Stomach (tissue), 9 donors: ENCODE data around the gene PSORS1C2. TPM values are rescaled to one million over a fixed set of nuclear protein-coding genes. Genes with fewer than 3 reads are reported as not detected.

Source experiments
- DNase-seq, 2 donors: peaks; one replicate each; pipeline versions ENCODE4 v3.0.0 to v3.0.0-alpha.2; 2013 to 2019
- H3K27ac ChIP-seq, 5 donors: fragments of 200-600 bp in 4 of 5; sonication (generic) in 4 of 5; one replicate each; pipeline ENCODE4 v1.5.1; 2013 to 2019; ENCODE audit warnings: mild to moderate bottlenecking in 1 of 5, moderate library complexity in 1 of 5
- H3K27me3 ChIP-seq, 3 donors: fragments of 200-600 bp; sonication (generic); one replicate each; pipeline ENCODE4 v1.5.1; 2017 to 2019; ENCODE audit warnings: mixed run types in 1 of 3
- H3K36me3 ChIP-seq, 4 donors: fragments of 200-600 bp; sonication (generic); 1 replicate in 3 of 4; 2 replicates in 1 of 4; pipeline ENCODE4 v1.5.1; 2016 to 2019
- H3K4me1 ChIP-seq, 4 donors: fragments of 200-600 bp; sonication (generic); one replicate each; pipeline ENCODE4 v1.5.1; 2016 to 2019
- H3K4me3 ChIP-seq, 4 donors: fragments of 200-600 bp; sonication (generic) in 3 of 4; one replicate each; pipeline ENCODE4 v1.5.1; 2016 to 2019; ENCODE audit warnings: mild to moderate bottlenecking in 1 of 4
- H3K9me3 ChIP-seq, 4 donors: fragments of 200-600 bp; sonication (generic); one replicate each; pipeline ENCODE4 v1.5.1; 2016 to 2019
- EP300 ChIP-seq: sonication (generic); formaldehyde crosslinking; IDR thresholded peaks from one replicate; pipeline ENCODE4 v1.6.1; 2017; ENCODE audit warnings: antibody characterized with exemption
- POLR2A ChIP-seq, 4 donors: fragments of 450-650 bp; IDR thresholded peaks; one replicate each; pipeline ENCODE4 v1.6.1; 2016; ENCODE audit warnings: antibody characterized with exemption in 4 of 4, control low read depth in 2 of 4, mild to moderate bottlenecking in 1 of 4, moderate library complexity in 1 of 4
- POLR2AphosphoS5 ChIP-seq, 3 donors: sonication (generic); formaldehyde crosslinking; IDR thresholded peaks; one replicate each; pipeline ENCODE4 v1.6.1; 2016; ENCODE audit warnings: antibody characterized with exemption in 3 of 3
- WGBS, 5 donors: extraction: QIAGEN DNeasy Blood & Tissue Kit in 3 of 5; methylation state at CpG; one replicate each; pipeline versions ENCODE4 v1.1.5 to v1.1.7; 2013 to 2018; 5-methylcytosine and 5-hydroxymethylcytosine counted together
- intact Hi-C: fragments of 100-400 bp; cut with DNase I; formaldehyde crosslinking; loops from one replicate; pipeline ENCODE4 v1.15.1; 2023; ENCODE audit warnings: low total_unique reads
- polyA plus RNA-seq, 3 donors: library from polyadenylated mRNA; stranded (reverse); fragments of 200-250 nt; gene quantifications; one replicate each; pipeline ENCODE4 v1.2.3, GENCODE V29; 2013
- small RNA-seq, 4 donors: library from RNA; depleted of rRNA; stranded (forward); fragments of <200 nt; gene quantifications; one replicate each; pipeline ENCODE3, GENCODE V24; 2016
- total RNA-seq, 5 donors: library from RNA; depleted of rRNA; stranded (reverse); fragments of >200 nt; gene quantifications; one replicate each; pipeline versions ENCODE4 v1.1.0 to v1.2.3, GENCODE V29; 2014 to 2016
- TF ChIP-seq, protein P1 (sequence below), 7 experiments: fragments of 450-650 bp in 4 of 7; fragments of 200-600 bp in 3 of 7; sonication (generic) in 3 of 7; IDR thresholded peaks; one replicate each; pipeline ENCODE4 v1.5.1; 2016 to 2019; ENCODE audit warnings: antibody characterized with exemption in 7 of 7, control low read depth in 2 of 7, mild to moderate bottlenecking in 1 of 7
- donor health status: healthy with polysubstance abuse.
- donor health status: Bipolar disorder and iron deficiency.
- donor health status: healthy.

PSORS1C2 gene
- total and polyA plus RNA-seq, 8 donors: 0.73 to 1.6 TPM; not detected in 6

DNA sequence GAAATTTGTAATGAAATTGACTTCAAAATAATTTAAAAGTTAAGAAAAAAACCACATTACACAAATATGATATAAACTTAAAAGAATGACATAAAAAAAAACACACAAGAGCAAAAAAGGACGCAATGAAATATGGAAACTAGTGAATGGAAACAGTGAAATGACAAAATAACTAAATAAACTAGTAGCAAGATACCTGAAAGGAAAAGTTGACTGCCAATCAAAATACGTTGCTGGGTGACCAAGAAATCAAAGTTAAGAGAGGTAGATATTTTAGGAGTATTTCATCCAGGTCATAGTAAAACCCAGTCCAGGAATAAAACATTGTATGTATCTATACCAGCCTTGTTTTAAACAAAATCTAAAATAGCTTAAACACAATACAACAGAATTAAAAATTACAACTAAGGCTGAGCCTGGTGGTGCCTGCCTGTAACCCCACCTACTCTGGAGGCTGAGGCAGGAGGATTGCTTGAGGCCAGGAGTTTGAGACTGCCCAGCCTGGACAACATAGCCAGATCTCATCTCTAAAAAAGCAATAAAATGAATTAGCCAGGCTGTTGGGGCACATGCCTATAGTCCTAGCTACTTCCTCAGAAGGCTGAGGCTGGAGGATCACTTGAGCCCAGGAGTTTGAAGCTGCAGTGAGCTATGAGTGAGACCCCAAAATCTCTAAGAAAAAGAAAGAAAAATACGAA is 48.4 kb downstream of the PSORS1C2 start:
- no peak for DNase-seq
- Histone ChIP-seq H3K27ac (no peak overlapping the region), H3K36me3 (no peaks in the 10 kb centered on the region), H3K4me3 (no peak overlapping the region), H3K9me3 (no peaks in the 10 kb centered on the region), H3K27me3 (peaks cover 0 to 7% (median 0%) of the 10 kb centered on the region in 3 donors), H3K4me1 (peaks cover 9 to 35% (median 17%) of the 10 kb centered on the region in 4 donors)
- TF ChIP-seq, protein P1, sequence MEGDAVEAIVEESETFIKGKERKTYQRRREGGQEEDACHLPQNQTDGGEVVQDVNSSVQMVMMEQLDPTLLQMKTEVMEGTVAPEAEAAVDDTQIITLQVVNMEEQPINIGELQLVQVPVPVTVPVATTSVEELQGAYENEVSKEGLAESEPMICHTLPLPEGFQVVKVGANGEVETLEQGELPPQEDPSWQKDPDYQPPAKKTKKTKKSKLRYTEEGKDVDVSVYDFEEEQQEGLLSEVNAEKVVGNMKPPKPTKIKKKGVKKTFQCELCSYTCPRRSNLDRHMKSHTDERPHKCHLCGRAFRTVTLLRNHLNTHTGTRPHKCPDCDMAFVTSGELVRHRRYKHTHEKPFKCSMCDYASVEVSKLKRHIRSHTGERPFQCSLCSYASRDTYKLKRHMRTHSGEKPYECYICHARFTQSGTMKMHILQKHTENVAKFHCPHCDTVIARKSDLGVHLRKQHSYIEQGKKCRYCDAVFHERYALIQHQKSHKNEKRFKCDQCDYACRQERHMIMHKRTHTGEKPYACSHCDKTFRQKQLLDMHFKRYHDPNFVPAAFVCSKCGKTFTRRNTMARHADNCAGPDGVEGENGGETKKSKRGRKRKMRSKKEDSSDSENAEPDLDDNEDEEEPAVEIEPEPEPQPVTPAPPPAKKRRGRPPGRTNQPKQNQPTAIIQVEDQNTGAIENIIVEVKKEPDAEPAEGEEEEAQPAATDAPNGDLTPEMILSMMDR (IDR thresholded peaks at IDR 0.05): no peak
- TF ChIP-seq POLR2AphosphoS5 (IDR thresholded peaks at IDR 0.05): no peak
- no peak for TF ChIP-seq POLR2A (IDR thresholded peaks at IDR 0.05)
- no peak for TF ChIP-seq EP300
- intact Hi-C loops: no loop called here
- 88 to 94% (median 90%) methylated on average over 3 of the region's 3 CpGs for WGBS, 5 donors

Small RNA genes within 50 kb of the gene (small RNA-seq; reads per million reads assigned to genes)
- 0 reads per million in 4 donors for gene POLR2LP1

Other genes starting within 250 kb of the PSORS1C2 start
- 10 to 100 TPM in 2 of 5 donors, 1 to 10 TPM in 3; 3.9 to 67.4 (median 8.1) TPM for gene GTF2H4, start 230.9 kb downstream of the PSORS1C2 start, total RNA-seq
- 10 to 100 TPM; 15.3 to 29.6 (median 17.6) TPM for gene GTF2H4, start 230.9 kb downstream of the PSORS1C2 start, polyA plus RNA-seq
- gene VARS2, start 224.8 kb downstream of the PSORS1C2 start, total RNA-seq: 10 to 100 TPM in 4 of 5 donors, 1 to 10 TPM in 1; 1.2 to 61.6 (median 22.7) TPM
- gene VARS2, start 224.8 kb downstream of the PSORS1C2 start, polyA plus RNA-seq: 10 to 100 TPM; 17.9 to 21.8 (median 18.5) TPM
- gene SFTA2, start 206.9 kb downstream of the PSORS1C2 start, total RNA-seq: 10 to 100 TPM in 1 of 5 donors, 1 to 10 TPM in 1, not detected in 3; 2.8 to 15.2 TPM
- gene SFTA2, start 206.9 kb downstream of the PSORS1C2 start, polyA plus RNA-seq: 10 to 100 TPM; 10.2 to 94.7 (median 44.1) TPM
- 100 to 1,000 TPM in 3 of 5 donors, 10 to 100 TPM in 1, under 1 TPM in 1; 0.87 to 346 (median 168) TPM for gene MUCL3, start 198.1 kb downstream of the PSORS1C2 start, total RNA-seq
- gene MUCL3, start 198.1 kb downstream of the PSORS1C2 start, polyA plus RNA-seq: 10 to 100 TPM; 17.5 to 83.3 (median 39.6) TPM
- gene MUC21, start 155.3 kb downstream of the PSORS1C2 start, total RNA-seq: 1 to 10 TPM in 2 of 5 donors, under 1 TPM in 2, not detected in 1; 0.18 to 4.9 (median 1.2) TPM
- 100 to 1,000 TPM in 1 of 3 donors, 1 to 10 TPM in 2; 1.2 to 131 (median 1.6) TPM for gene MUC21, start 155.3 kb downstream of the PSORS1C2 start, polyA plus RNA-seq
- gene MUC22, start 128.6 kb downstream of the PSORS1C2 start, total RNA-seq: not detected
- gene MUC22, start 128.6 kb downstream of the PSORS1C2 start, polyA plus RNA-seq: under 1 TPM in 1 of 3 donors, not detected in 2; 0.65 TPM
- not detected for gene C6orf15, start 26.5 kb downstream of the PSORS1C2 start, total RNA-seq
- not detected for gene C6orf15, start 26.5 kb downstream of the PSORS1C2 start, polyA plus RNA-seq
- gene PSORS1C1, start 24.3 kb downstream of the PSORS1C2 start, total RNA-seq: 1 to 10 TPM in 4 of 5 donors, not detected in 1; 2.7 to 5.7 (median 4.0) TPM
- gene PSORS1C1, start 24.3 kb downstream of the PSORS1C2 start, polyA plus RNA-seq: 1 to 10 TPM; 3.1 to 7.4 (median 3.9) TPM
- not detected for gene CDSN, start 18.6 kb downstream of the PSORS1C2 start, total RNA-seq
- under 1 TPM in 1 of 3 donors, not detected in 2; 0.05 TPM for gene CDSN, start 18.6 kb downstream of the PSORS1C2 start, polyA plus RNA-seq
- 100 to 1,000 TPM in 1 of 5 donors, 10 to 100 TPM in 3, 1 to 10 TPM in 1; 9.7 to 201 (median 24.5) TPM for gene CCHCR1, start 18.7 kb upstream of the PSORS1C2 start, total RNA-seq
- 10 to 100 TPM; 11.8 to 21.0 (median 12.3) TPM for gene CCHCR1, start 18.7 kb upstream of the PSORS1C2 start, polyA plus RNA-seq
- gene TCF19, start 19.5 kb upstream of the PSORS1C2 start, total RNA-seq: 10 to 100 TPM in 1 of 5 donors, 1 to 10 TPM in 4; 5.8 to 16.1 (median 7.1) TPM
- gene TCF19, start 19.5 kb upstream of the PSORS1C2 start, polyA plus RNA-seq: 1 to 10 TPM; 5.0 to 7.7 (median 7.7) TPM
- gene POU5F1, start 31.6 kb upstream of the PSORS1C2 start, total RNA-seq: 100 to 1,000 TPM in 2 of 5 donors, 10 to 100 TPM in 2, not detected in 1; 47.5 to 155 (median 113) TPM
- 10 to 100 TPM in 1 of 3 donors, 1 to 10 TPM in 2; 2.6 to 13.0 (median 6.5) TPM for gene POU5F1, start 31.6 kb upstream of the PSORS1C2 start, polyA plus RNA-seq
- 100 to 1,000 TPM; 170 to 500 (median 237) TPM for gene HLA-C, start 133.0 kb upstream of the PSORS1C2 start, total RNA-seq
- 100 to 1,000 TPM in 2 of 3 donors, 10 to 100 TPM in 1; 92.7 to 295 (median 133) TPM for gene HLA-C, start 133.0 kb upstream of the PSORS1C2 start, polyA plus RNA-seq
- 1,000 to 10,000 TPM in 3 of 5 donors, 100 to 1,000 TPM in 2; 134 to 1,907 (median 1,119) TPM for gene HLA-B, start 218.1 kb upstream of the PSORS1C2 start, total RNA-seq
- 100 to 1,000 TPM; 302 to 830 (median 436) TPM for gene HLA-B, start 218.1 kb upstream of the PSORS1C2 start, polyA plus RNA-seq